MCF 10A (cell line): ENCODE measurements around the gene OR2L3. TPM values are rescaled to one million over a fixed set of nuclear protein-coding genes. Genes with fewer than 3 reads are reported as not detected.

Experiments used
- BruUV-seq: library from RNA; stranded (reverse); fragments of 400-500 nt; replicated peaks from 2 replicates; lab custom pipeline; 2021; lab: Mats Ljungman, UMichigan
- CTCF ChIA-PET: fragments of 300-600 bp; sonication (Branson Sonifier 250); formaldehyde crosslinking; extraction: SDS; loops from one replicate; lab custom pipeline; 2021; ENCODE audit warnings: antibody characterized with exemption, inconsistent platforms; lab: Yijun Ruan, JAX
- POLR2A ChIA-PET: fragments of 300-600, 350-650 bp; sonication (Branson Sonifier 250); formaldehyde crosslinking; extraction: SDS; loops from one replicate; lab custom pipeline; 2020; ENCODE audit warnings: antibody characterized with exemption, inconsistent platforms; lab: Yijun Ruan, JAX
- DNase-seq: peaks from one replicate; pipeline ENCODE4 v3.0.0-alpha.2; 2018; ENCODE audit not compliant: unreplicated experiment
- H3K27ac Mint-ChIP-seq: one replicate; pipeline ENCODE4 v1.8.0; 2022; ENCODE audit warnings: mild to moderate bottlenecking, low read depth, mixed read lengths; ENCODE audit not compliant: unreplicated experiment
- H3K27me3 Mint-ChIP-seq: one replicate; pipeline ENCODE4 v1.8.0; 2022; ENCODE audit warnings: mixed read lengths; ENCODE audit not compliant: insufficient read depth, unreplicated experiment
- H3K36me3 Mint-ChIP-seq: one replicate; pipeline ENCODE4 v1.8.0; 2022; ENCODE audit warnings: mild to moderate bottlenecking, moderate library complexity, mixed read lengths; ENCODE audit not compliant: insufficient read depth, unreplicated experiment
- H3K4me1 Mint-ChIP-seq: one replicate; pipeline ENCODE4 v1.8.0; 2022; ENCODE audit warnings: mixed read lengths; ENCODE audit not compliant: insufficient read depth, unreplicated experiment
- H3K4me3 Mint-ChIP-seq: one replicate; pipeline ENCODE4 v1.8.0; 2022; ENCODE audit warnings: mild to moderate bottlenecking, moderate library complexity, mixed read lengths; ENCODE audit not compliant: unreplicated experiment
- H3K9me3 Mint-ChIP-seq: one replicate; pipeline ENCODE4 v1.8.0; 2022; ENCODE audit warnings: mixed read lengths; ENCODE audit not compliant: unreplicated experiment
- CTCF ChIP-seq: fragments of 200-600 bp; IDR thresholded peaks from one replicate; pipeline ENCODE4 v1.8.0; 2022; ENCODE audit warnings: antibody characterized with exemption, mild to moderate bottlenecking; ENCODE audit not compliant: unreplicated experiment
- intact Hi-C: fragments of 100-400 bp; cut with micrococcal nuclease; formaldehyde crosslinking; loops from 2 replicates; pipeline ENCODE4 v1.14.1; 2022
- total RNA-seq: library from RNA; stranded (reverse); gene quantifications from 2 replicates; pipeline ENCODE4 v1.2.3, GENCODE V29; 2022

The OR2L3 gene
- total RNA-seq, 1 experiment from 2014 or later, result not detected

- POLR2A ChIA-PET, result interaction anchor here (0.7 kb wide), 1 partner anchor 139 kb away, joined by 3 read pairs; no protein-coding TSS in a partner anchor
- no peaks in the 10 kb centered on the region for H3K9me3 Mint-ChIP-seq
Measured at GRCh38 chr1:248045209-248045608, 1.4 kb upstream of the OR2L3 start.

GRCh38 chr1:248047008-248047407 lies 372 bp downstream of the OR2L3 start:
- no peak for DNase-seq
- peak; percentile 17 for TF ChIP-seq CTCF
- Mint-ChIP-seq H3K27ac (no peak overlapping the region), H3K9me3 (no peaks in the 10 kb centered on the region), H3K36me3 (no peaks in the 10 kb centered on the region), H3K4me3 (no peak overlapping the region), H3K4me1 (peaks cover 13% of the 10 kb centered on the region), H3K27me3 (no peaks in the 10 kb centered on the region)
- no TSS peak for BruUV-seq
- intact Hi-C loops, result no loop called here
- ChIA-PET POLR2A (interaction anchor here (0.7 kb wide), 1 partner anchor 167 kb away, joined by 3 read pairs; no protein-coding TSS in a partner anchor), CTCF (interaction anchor here (0.6 to 1.5 kb wide), 4 partner anchors 9 to 879 kb away, joined by 3 to 6 read pairs (median 4); no protein-coding TSS in a partner anchor)

More at GRCh38 chr1:248045209-248045608, 1.4 kb upstream of the OR2L3 start:
- BruUV-seq, result no TSS peak
- no peaks in the 10 kb centered on the region for H3K27me3 Mint-ChIP-seq
- CTCF ChIA-PET, result no interaction called here
- DNase-seq, result no peak
- no peak overlapping the region for H3K4me3 Mint-ChIP-seq
- no peaks in the 10 kb centered on the region for H3K36me3 Mint-ChIP-seq
- intact Hi-C loops, result no loop called here
- H3K4me1 Mint-ChIP-seq, result peaks cover 13% of the 10 kb centered on the region
- no peak for TF ChIP-seq CTCF
- no peak overlapping the region for H3K27ac Mint-ChIP-seq

GRCh38 chr1:248054671-248055070 lies 8.0 kb downstream of the OR2L3 start:
- H3K4me3 Mint-ChIP-seq, result no peak overlapping the region
- ChIA-PET CTCF (interaction anchor here (0.6 to 1.4 kb wide), 4 partner anchors 288 to 627 kb away, joined by 3 to 4 read pairs (median 3); no protein-coding TSS in a partner anchor), POLR2A (interaction anchor here (1.3 kb wide), 1 partner anchor 10 kb away, joined by 4 read pairs; no protein-coding TSS in a partner anchor)
- H3K27ac Mint-ChIP-seq, result no peak overlapping the region
- TF ChIP-seq CTCF, result no peak
- peaks cover 6% of the 10 kb centered on the region for H3K4me1 Mint-ChIP-seq
- no peaks in the 10 kb centered on the region for H3K9me3 Mint-ChIP-seq
- no peaks in the 10 kb centered on the region for H3K27me3 Mint-ChIP-seq
- no TSS peak for BruUV-seq
- intact Hi-C loops, result no loop called here
- no peaks in the 10 kb centered on the region for H3K36me3 Mint-ChIP-seq
- DNase-seq, result no peak

GRCh38 chr1:248055261-248055660 lies 8.6 kb downstream of the OR2L3 start:
- DNase-seq, result no peak
- POLR2A ChIA-PET, result interaction anchor here (1.3 kb wide), 1 partner anchor 9 kb away, joined by 4 read pairs; no protein-coding TSS in a partner anchor
- Mint-ChIP-seq H3K4me1 (peaks cover 6% of the 10 kb centered on the region), H3K36me3 (no peaks in the 10 kb centered on the region), H3K9me3 (no peaks in the 10 kb centered on the region), H3K27ac (no peak overlapping the region), H3K4me3 (no peak overlapping the region), H3K27me3 (no peaks in the 10 kb centered on the region)
- no peak for TF ChIP-seq CTCF
- intact Hi-C loops, result no loop called here
- CTCF ChIA-PET, result interaction anchor here (0.6 to 1.4 kb wide), 5 partner anchors 8 to 627 kb away, joined by 3 to 5 read pairs (median 3); partner anchors contain the start of gene OR2L3
- no TSS peak for BruUV-seq
